ENCODE data around the gene MT1F. TPM values are rescaled to one million over a fixed set of nuclear protein-coding genes. Genes with fewer than 3 reads are reported as not detected.

The MT1F gene
- total RNA-seq (53.3 TPM), polyA plus RNA-seq (ENCODE audit: insufficient read depth, low read depth, low replicate concordance) (312 TPM)
- long read RNA-seq, donor 1, transcript MT1F-201 (3 exons, 690 nt) = major isoform, 41 of 56 reads
- long read RNA-seq, donor 1, transcript MT1F-202 (1 exons, 1,573 nt) = minor isoform, 15 of 56 reads
- long read RNA-seq, donor 1, partial matches to known transcripts = 0 of 56 reads
- long read RNA-seq, donor 1, other reads (novel, unspliced or antisense) = 0 of 56 reads
- long read RNA-seq, donor 2, transcript MT1F-201 (3 exons, 690 nt) = major isoform, 46 of 60 reads
- long read RNA-seq, donor 2, transcript MT1F-202 (1 exons, 1,573 nt) = minor isoform, 14 of 60 reads
- long read RNA-seq, donor 2, partial matches to known transcripts = 0 of 60 reads
- long read RNA-seq, donor 2, other reads (novel, unspliced or antisense) = 0 of 60 reads
- long read RNA-seq, donor 3, transcript MT1F-202 (1 exons, 1,573 nt) = minor isoform, 21 of 242 reads
- long read RNA-seq, donor 3, transcript MT1F-201 (3 exons, 690 nt) = major isoform, 93 of 242 reads
- long read RNA-seq, donor 3, partial matches to known transcripts = 71 of 242 reads
- long read RNA-seq, donor 3, other reads (novel, unspliced or antisense) = 56 of 242 reads
- long read RNA-seq, donor 4, transcript MT1F-202 (1 exons, 1,573 nt) = minor isoform, 5 of 48 reads
- long read RNA-seq, donor 4, transcript MT1F-201 (3 exons, 690 nt) = major isoform, 40 of 48 reads
- long read RNA-seq, donor 4, partial matches to known transcripts = 0 of 48 reads
- long read RNA-seq, donor 4, other reads (novel, unspliced or antisense) = 0 of 48 reads
- long read RNA-seq, donor 5, transcript MT1F-201 (3 exons, 690 nt) = major isoform, 6 of 7 reads
- long read RNA-seq, donor 5, partial matches to known transcripts = 0 of 7 reads
- long read RNA-seq, donor 5, other reads (novel, unspliced or antisense) = 0 of 7 reads
- long read RNA-seq, donor 6, transcript MT1F-201 (3 exons, 690 nt) = major isoform, 192 of 242 reads
- long read RNA-seq, donor 6, transcript MT1F-202 (1 exons, 1,573 nt) = minor isoform, 39 of 242 reads
- long read RNA-seq, donor 6, partial matches to known transcripts = 9 of 242 reads
- long read RNA-seq, donor 6, other reads (novel, unspliced or antisense) = 0 of 242 reads
- long read RNA-seq, donor 7, transcript MT1F-201 (3 exons, 690 nt) = major isoform, 15 of 16 reads
- long read RNA-seq, donor 7, partial matches to known transcripts = 0 of 16 reads
- long read RNA-seq, donor 7, other reads (novel, unspliced or antisense) = 0 of 16 reads
- long read RNA-seq, donor 8, transcript MT1F-201 (3 exons, 690 nt) = major isoform, 65 of 90 reads
- long read RNA-seq, donor 8, transcript MT1F-202 (1 exons, 1,573 nt) = minor isoform, 23 of 90 reads
- long read RNA-seq, donor 8, partial matches to known transcripts = 0 of 90 reads
- long read RNA-seq, donor 8, other reads (novel, unspliced or antisense) = 0 of 90 reads
- long read RNA-seq, donor 9, transcript MT1F-202 (1 exons, 1,573 nt) = minor isoform, 12 of 54 reads
- long read RNA-seq, donor 9, transcript MT1F-201 (3 exons, 690 nt) = major isoform, 41 of 54 reads
- long read RNA-seq, donor 9, partial matches to known transcripts = 0 of 54 reads
- long read RNA-seq, donor 9, other reads (novel, unspliced or antisense) = 0 of 54 reads
- long read RNA-seq, donor 10, transcript MT1F-201 (3 exons, 690 nt) = major isoform, 67 of 109 reads
- long read RNA-seq, donor 10, transcript MT1F-202 (1 exons, 1,573 nt) = minor isoform, 39 of 109 reads
- long read RNA-seq, donor 10, partial matches to known transcripts = 0 of 109 reads
- long read RNA-seq, donor 10, other reads (novel, unspliced or antisense) = 0 of 109 reads

GRCh38 chr16:56657555-56658326 lies at the start of gene MT1F:
TSS of gene MT1F (plus strand) at chr16:56657959. CDS start at chr16:56658059, 100 bp downstream.
- intact Hi-C loops (cut with DNase I) = no loop called here
- peak within 1 kb of the TSS; percentile 46 to 97 (median 87) for H3K4me3 ChIP-seq (ENCODE audit: low read length in 3 of 3)
- H3K27ac ChIP-seq (ENCODE audit: low read depth in 2 of 2, low read length in 2 of 2) = peak within 1 kb of the TSS; percentile 40 to 47
- H3K27me3 ChIP-seq (ENCODE audit: control insufficient read depth, insufficient read depth, low read length) = peaks cover 18% of the 10 kb centered on the region
- H3K9ac ChIP-seq (ENCODE audit: low read length in 3 of 3) = peak within 1 kb of the TSS; percentile 6 to 66 (median 64)
- DNase-seq = peak; percentile 84 to 97 (median 87)
- no peak for TF ChIP-seq CTCF (IDR thresholded peaks at IDR 0.05; ENCODE audit: borderline replicate concordance, extremely low read depth, insufficient read depth)
- no peaks in the 10 kb centered on the region for H3K36me3 ChIP-seq (ENCODE audit: control insufficient read depth in 2 of 3, insufficient read depth in 3 of 3, low read length in 3 of 3)
- H3K9me3 ChIP-seq (ENCODE audit: control insufficient read depth in 2 of 3, insufficient read depth in 1 of 3, low read length in 3 of 3) = no peaks in the 10 kb centered on the region
- H3K4me1 ChIP-seq (ENCODE audit: control insufficient read depth in 2 of 3, insufficient read depth in 2 of 3, low read depth in 1 of 3, low read length in 3 of 3) = peaks cover 0 to 7% (median 5%) of the 10 kb centered on the region in 3 donors
- FAIRE-seq = no peak

GRCh38 chr16:56608043-56608875 lies 49.5 kb upstream of the MT1F start, which contains the start of gene MT2A:
TSS of gene MT2A (plus strand) at chr16:56608584. CDS start at chr16:56608656, 72 bp downstream.
- Histone ChIP-seq H3K27ac (ENCODE audit: low read depth in 2 of 2, low read length in 2 of 2) (peak within 1 kb of the TSS; percentile 94 to 96), H3K9me3 (ENCODE audit: control insufficient read depth in 2 of 3, insufficient read depth in 1 of 3, low read length in 3 of 3) (no peaks in the 10 kb centered on the region), H3K4me1 (ENCODE audit: control insufficient read depth in 2 of 3, insufficient read depth in 2 of 3, low read depth in 1 of 3, low read length in 3 of 3) (peaks cover 0 to 32% (median 17%) of the 10 kb centered on the region in 3 donors), H3K27me3 (ENCODE audit: control insufficient read depth, insufficient read depth, low read length) (no peaks in the 10 kb centered on the region), H3K9ac (ENCODE audit: low read length in 3 of 3) (peak within 1 kb of the TSS; percentile 42 to 81 (median 68)), H3K36me3 (ENCODE audit: control insufficient read depth in 2 of 3, insufficient read depth in 3 of 3, low read length in 3 of 3) (no peaks in the 10 kb centered on the region), H3K4me3 (ENCODE audit: low read length in 3 of 3) (peak within 1 kb of the TSS; percentile 65 to 94 (median 92))
- no peak for FAIRE-seq
- peak; percentile 91 to 98 (median 95) for DNase-seq
- intact Hi-C loops (cut with DNase I) = loop anchor here (10.0 kb wide), 1 partner anchor 77 kb away; the partner anchor contains the start of gene MT1X
- no peak for TF ChIP-seq CTCF (IDR thresholded peaks at IDR 0.05; ENCODE audit: borderline replicate concordance, extremely low read depth, insufficient read depth)
